WTC11 (cell line): Measurements from ENCODE around the gene PDE8A.

Experiments
- CREM ChIP-seq: sonication (generic); formaldehyde crosslinking; IDR thresholded peaks from 2 replicates; pipeline ENCODE4 v1.8.1; 2022; ENCODE audit warnings: mild to moderate bottlenecking, missing genetic modification reagents, moderate library complexity
- CTCF ChIP-seq: fragments of 200-600 bp; IDR thresholded peaks from 2 replicates; pipeline ENCODE4 v1.8.0; 2022; ENCODE audit warnings: antibody characterized with exemption
- EMX1 ChIP-seq: fragments of 250-450 bp; sonication (Bioruptor Pico); IDR thresholded peaks from 2 replicates; pipeline ENCODE4 v1.8.0; 2021; ENCODE audit warnings: mild to moderate bottlenecking
- FOXP1 ChIP-seq: sonication (generic); formaldehyde crosslinking; IDR thresholded peaks from 2 replicates; pipeline ENCODE4 v1.8.0; 2022; ENCODE audit warnings: missing genetic modification reagents, mild to moderate bottlenecking, moderate library complexity, borderline replicate concordance
- HMGXB4 ChIP-seq: sonication (generic); formaldehyde crosslinking; IDR thresholded peaks from 2 replicates; pipeline ENCODE4 v1.8.1; 2023; ENCODE audit warnings: mild to moderate bottlenecking, moderate library complexity, missing genetic modification reagents
- MAX ChIP-seq: sonication (generic); formaldehyde crosslinking; IDR thresholded peaks from 2 replicates; pipeline ENCODE4 v1.8.0; 2022; ENCODE audit warnings: mild to moderate bottlenecking, missing genetic modification reagents
- NFYB ChIP-seq: sonication (generic); formaldehyde crosslinking; conservative IDR thresholded peaks from 2 replicates; pipeline ENCODE4 v1.8.0; 2022; ENCODE audit warnings: low read depth, missing genetic modification reagents
- NR1H2 ChIP-seq: sonication (generic); formaldehyde crosslinking; IDR thresholded peaks from 2 replicates; pipeline ENCODE4 v1.9.0; 2021; ENCODE audit warnings: mild to moderate bottlenecking, moderate library complexity, missing genetic modification reagents
- ZBTB21 ChIP-seq: sonication (generic); formaldehyde crosslinking; IDR thresholded peaks from 2 replicates; pipeline ENCODE4 v1.8.1; 2023; ENCODE audit warnings: mild to moderate bottlenecking, missing genetic modification reagents, borderline replicate concordance
- ZNF219 ChIP-seq: sonication (generic); formaldehyde crosslinking; IDR thresholded peaks from 2 replicates; pipeline ENCODE4 v1.8.0; 2023; ENCODE audit warnings: missing genetic modification reagents, mild to moderate bottlenecking, borderline replicate concordance

- TF ChIP-seq ZBTB21 (no peak), ZNF219 (no peak), CTCF (no peak), HMGXB4 (CRISPR knock-in tag) (no peak), FOXP1 (CRISPR knock-in tag) (no peak), EMX1 (no peak), MAX (CRISPR knock-in tag) (no peak), NFYB (CRISPR knock-in tag) (no peak), NR1H2 (CRISPR knock-in tag) (no peak), CREM (no peak)
Observed at GRCh38 chr15:85022860-85023403, 41.3 kb downstream of the PDE8A start.
